Erythroblast (primary cell): ENCODE results near the gene TAS2R3.

ENCODE experiments used
- DNase-seq, 2 experiments: peaks; one replicate each; lab custom pipeline; 2025; lab: John Stamatoyannopoulos, UW
- GATA1 ChIP-seq: IDR thresholded peaks from 2 replicates; pipeline ENCODE4 v1.6.1; 2011; ENCODE audit warnings: low read depth, mild to moderate bottlenecking, control low read depth, low read length, moderate library complexity
- POLR2A ChIP-seq: IDR thresholded peaks from 2 replicates; pipeline ENCODE4 v1.6.1; 2011; ENCODE audit warnings: mild to moderate bottlenecking, low read length

TAS2R3 gene

GRCh38 chr7:141763797-141764196 is at the start of gene TAS2R3:
Gene TAS2R3 (plus strand): TSS chr7:141764097. CDS start chr7:141764159, 62 bp downstream.
- TF ChIP-seq GATA1 (no peak), POLR2A (no peak)

GRCh38 chr7:141714571-141714970 is 49.3 kb upstream of the TAS2R3 start:
- TF ChIP-seq POLR2A (no peak), GATA1 (no peak)
- DNase-seq = no peak

More at GRCh38 chr7:141763797-141764196, at the start of gene TAS2R3:
- no peak for DNase-seq

GRCh38 chr7:141715018-141715417 is 48.9 kb upstream of the TAS2R3 start:
- TF ChIP-seq POLR2A (no peak), GATA1 (no peak)
- DNase-seq = no peak

- DNase-seq = no peak
- no peak for TF ChIP-seq GATA1
- TF ChIP-seq POLR2A = no peak
Measured at GRCh38 chr7:141715794-141716689, 47.9 kb upstream of the TAS2R3 start.

- TF ChIP-seq GATA1 (no peak), POLR2A (no peak)
- no peak for DNase-seq
Measured at GRCh38 chr7:141717450-141717849, 46.4 kb upstream of the TAS2R3 start.

- no peak for TF ChIP-seq GATA1
- TF ChIP-seq POLR2A = no peak
Measured at GRCh38 chr7:141722529-141722928, 41.4 kb upstream of the TAS2R3 start.

GRCh38 chr7:141729020-141729419 is 34.9 kb upstream of the TAS2R3 start:
- TF ChIP-seq GATA1 (no peak), POLR2A (no peak)
- no peak for DNase-seq

More at GRCh38 chr7:141722529-141722928, 41.4 kb upstream of the TAS2R3 start:
- DNase-seq = no peak

GRCh38 chr7:141731476-141732149 is 32.3 kb upstream of the TAS2R3 start:
- no peak for DNase-seq
- TF ChIP-seq POLR2A (no peak), GATA1 (no peak)

GRCh38 chr7:141737118-141737835 is 26.6 kb upstream of the TAS2R3 start:
- DNase-seq = peak; percentile 43 to 51
- TF ChIP-seq POLR2A (no peak), GATA1 (no peak)

GRCh38 chr7:141737836-141738591 is 25.9 kb upstream of the TAS2R3 start, which contains the start of gene SSBP1:
Gene SSBP1 (plus strand): TSS chr7:141738358. CDS start chr7:141739167, 809 bp downstream.
- DNase-seq = peak; percentile 97 to 98
- TF ChIP-seq GATA1 (no peak), POLR2A (peak; percentile 96)

- DNase-seq = no peak
- TF ChIP-seq POLR2A (no peak), GATA1 (no peak)
Measured at GRCh38 chr7:141738592-141739013, 25.3 kb upstream of the TAS2R3 start.

- DNase-seq = peak in 1 of 2 experiments; percentile 28
- TF ChIP-seq GATA1 = no peak
- TF ChIP-seq POLR2A = no peak
Measured at GRCh38 chr7:141739250-141739649, 24.6 kb upstream of the TAS2R3 start.

GRCh38 chr7:141742229-141742628 is 21.7 kb upstream of the TAS2R3 start:
- TF ChIP-seq GATA1 = no peak
- TF ChIP-seq POLR2A = no peak
- DNase-seq = no peak
